Nephron (organoid): Measurements from ENCODE around the gene FSIP1.

Experiments used
- H3K27ac Mint-ChIP-seq, 3 experiments: 2 replicates each; pipeline ENCODE4 v1.8.0; 2020; ENCODE audit warnings: mixed read lengths in 3 of 3, mild to moderate bottlenecking in 2 of 3, moderate library complexity in 1 of 3
- H3K27me3 Mint-ChIP-seq: 2 replicates; pipeline ENCODE4 v1.8.0; 2021; ENCODE audit warnings: low read depth, mild to moderate bottlenecking, moderate library complexity, mixed read lengths
- H3K36me3 Mint-ChIP-seq: 2 replicates; pipeline ENCODE4 v1.8.0; 2020; ENCODE audit warnings: low read depth, mixed read lengths
- H3K4me1 Mint-ChIP-seq: 2 replicates; pipeline ENCODE4 v1.8.0; 2020; ENCODE audit warnings: mixed read lengths
- H3K4me3 Mint-ChIP-seq, 3 experiments: 2 replicates each; pipeline ENCODE4 v1.8.0; 2020; ENCODE audit warnings: mild to moderate bottlenecking in 3 of 3, mixed read lengths in 3 of 3, moderate library complexity in 2 of 3
- H3K9me3 Mint-ChIP-seq: 2 replicates; pipeline ENCODE4 v1.8.0; 2020; ENCODE audit warnings: mixed read lengths
- TF ChIP-seq, protein P1 (sequence below), 3 experiments: fragments of 200-600 bp; sonication (generic); IDR thresholded peaks; one replicate each; pipeline ENCODE4 v1.5.0; 2021; ENCODE audit warnings: antibody characterized with exemption in 3 of 3; ENCODE audit not compliant: unreplicated experiment in 3 of 3

FSIP1 gene

DNA sequence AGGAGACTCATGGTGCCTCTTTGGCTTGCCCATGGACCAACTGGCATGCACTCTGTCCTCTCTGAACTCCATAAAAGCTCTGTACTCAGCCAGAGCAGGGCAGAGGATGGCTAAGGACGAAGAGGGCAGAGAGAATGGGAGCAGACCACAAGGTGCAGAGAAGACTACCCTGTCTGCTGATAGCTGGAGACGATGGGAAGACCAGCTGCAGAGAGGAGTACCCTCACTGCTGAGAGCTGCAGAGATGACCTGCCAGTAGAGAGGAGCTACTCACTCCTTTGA lies 136.7 kb downstream of the FSIP1 start:
- no peak overlapping the region for H3K4me3 Mint-ChIP-seq
- H3K27ac Mint-ChIP-seq: no peak overlapping the region
- H3K4me1 Mint-ChIP-seq: peaks cover 25% of the 10 kb centered on the region
- H3K36me3 Mint-ChIP-seq: no peaks in the 10 kb centered on the region
- H3K9me3 Mint-ChIP-seq: no peaks in the 10 kb centered on the region
- peaks cover 7% of the 10 kb centered on the region for H3K27me3 Mint-ChIP-seq
- TF ChIP-seq, protein P1, sequence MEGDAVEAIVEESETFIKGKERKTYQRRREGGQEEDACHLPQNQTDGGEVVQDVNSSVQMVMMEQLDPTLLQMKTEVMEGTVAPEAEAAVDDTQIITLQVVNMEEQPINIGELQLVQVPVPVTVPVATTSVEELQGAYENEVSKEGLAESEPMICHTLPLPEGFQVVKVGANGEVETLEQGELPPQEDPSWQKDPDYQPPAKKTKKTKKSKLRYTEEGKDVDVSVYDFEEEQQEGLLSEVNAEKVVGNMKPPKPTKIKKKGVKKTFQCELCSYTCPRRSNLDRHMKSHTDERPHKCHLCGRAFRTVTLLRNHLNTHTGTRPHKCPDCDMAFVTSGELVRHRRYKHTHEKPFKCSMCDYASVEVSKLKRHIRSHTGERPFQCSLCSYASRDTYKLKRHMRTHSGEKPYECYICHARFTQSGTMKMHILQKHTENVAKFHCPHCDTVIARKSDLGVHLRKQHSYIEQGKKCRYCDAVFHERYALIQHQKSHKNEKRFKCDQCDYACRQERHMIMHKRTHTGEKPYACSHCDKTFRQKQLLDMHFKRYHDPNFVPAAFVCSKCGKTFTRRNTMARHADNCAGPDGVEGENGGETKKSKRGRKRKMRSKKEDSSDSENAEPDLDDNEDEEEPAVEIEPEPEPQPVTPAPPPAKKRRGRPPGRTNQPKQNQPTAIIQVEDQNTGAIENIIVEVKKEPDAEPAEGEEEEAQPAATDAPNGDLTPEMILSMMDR (IDR thresholded peaks at IDR 0.05; ENCODE audit: unreplicated experiment in 3 of 3): no peak

DNA sequence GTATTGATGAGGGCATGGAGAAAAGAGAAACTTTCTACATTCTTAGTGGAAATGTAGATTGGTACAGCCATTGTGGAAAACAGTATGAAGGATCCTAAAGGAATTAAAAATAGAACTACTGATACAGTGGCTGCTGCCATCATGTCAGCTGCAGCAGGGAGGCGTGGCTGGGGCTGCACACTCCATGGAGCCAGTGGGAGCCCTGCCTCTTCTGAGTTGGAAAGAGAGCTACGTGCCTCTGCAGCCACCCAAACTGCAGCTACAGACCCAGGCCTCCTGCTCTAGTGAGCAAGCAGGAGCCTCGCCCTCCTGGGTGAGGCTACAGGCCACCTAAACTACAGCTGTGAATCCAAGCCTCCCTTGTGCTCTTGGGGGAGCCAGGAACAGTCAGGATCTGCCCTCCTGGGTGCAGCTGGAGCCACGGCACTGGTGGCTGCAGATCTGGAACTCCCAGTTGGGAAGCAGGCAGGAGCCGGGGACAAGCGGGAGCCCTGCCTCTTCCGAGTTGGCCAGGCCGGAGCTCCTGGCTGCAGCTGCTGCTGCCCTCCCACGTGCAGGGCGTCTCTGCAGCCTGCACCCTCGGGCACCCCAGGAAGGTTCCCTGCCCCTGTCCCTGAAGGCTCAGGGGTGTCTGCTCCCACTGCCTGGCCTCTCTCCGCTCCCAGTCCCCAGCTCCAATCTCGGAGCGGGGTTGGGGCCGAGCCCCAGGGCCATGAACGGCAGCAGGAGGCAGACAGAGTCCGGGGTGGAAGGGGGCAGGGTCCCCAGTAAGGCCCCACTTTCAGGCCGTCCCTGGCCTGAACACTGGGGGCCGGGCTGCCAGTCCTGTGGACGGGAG lies 137.3 kb downstream of the FSIP1 start:
- Mint-ChIP-seq H3K27me3 (peaks cover 2% of the 10 kb centered on the region), H3K27ac (no peak overlapping the region), H3K4me3 (no peak overlapping the region)

DNA sequence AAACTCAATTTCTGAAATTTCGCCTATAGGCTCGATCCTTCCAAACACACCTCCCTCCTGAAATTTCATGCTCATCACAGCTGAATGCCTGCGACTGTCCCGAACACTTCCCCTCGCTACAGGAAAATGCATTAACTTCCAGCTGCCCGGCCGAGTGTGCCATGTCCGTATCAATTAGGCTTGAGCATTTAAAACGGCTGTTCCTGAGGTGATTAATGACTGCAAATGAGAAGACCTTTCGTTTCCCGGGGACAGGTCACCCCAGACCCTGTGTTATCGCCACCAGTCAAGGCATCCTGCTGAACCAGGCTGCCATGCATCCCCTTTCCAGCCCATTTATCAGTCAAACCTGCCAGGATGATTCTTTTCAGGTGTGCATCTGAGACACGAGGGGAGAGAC lies 138.5 kb downstream of the FSIP1 start:
- H3K9me3 Mint-ChIP-seq: no peaks in the 10 kb centered on the region
- H3K27ac Mint-ChIP-seq: peak overlapping the region in 1 of 3 experiments; percentile 22
- no peaks in the 10 kb centered on the region for H3K27me3 Mint-ChIP-seq
- no peaks in the 10 kb centered on the region for H3K36me3 Mint-ChIP-seq
- TF ChIP-seq, protein P1 (IDR thresholded peaks at IDR 0.05; ENCODE audit: unreplicated experiment in 3 of 3): no peak
- H3K4me3 Mint-ChIP-seq: peak overlapping the region in 1 of 3 experiments; percentile 3
- H3K4me1 Mint-ChIP-seq: peaks cover 25% of the 10 kb centered on the region

More for the DNA sequence above, 137.3 kb downstream of the FSIP1 start:
- Mint-ChIP-seq H3K36me3 (no peaks in the 10 kb centered on the region), H3K4me1 (peaks cover 25% of the 10 kb centered on the region), H3K9me3 (no peaks in the 10 kb centered on the region)
- TF ChIP-seq, protein P1 (IDR thresholded peaks at IDR 0.05; ENCODE audit: unreplicated experiment in 3 of 3): no peak

DNA sequence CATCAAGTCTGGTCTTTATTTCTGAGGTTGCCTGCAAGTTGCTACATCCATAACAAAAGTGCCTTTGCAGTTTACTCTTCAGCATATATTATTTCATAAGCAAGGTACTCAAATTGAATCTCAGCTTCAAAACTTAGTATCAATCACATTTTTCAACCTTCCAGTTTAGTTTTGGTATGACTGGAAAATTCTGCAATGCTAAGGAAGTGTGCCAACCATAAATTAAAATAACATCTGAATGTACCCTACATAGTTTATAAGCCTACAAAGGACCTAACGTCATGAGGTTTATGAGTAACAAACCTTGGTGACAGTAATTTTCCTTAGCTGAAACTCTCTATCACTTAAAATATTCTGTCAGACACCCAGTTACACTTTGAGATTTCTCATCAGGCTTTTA lies 138.9 kb downstream of the FSIP1 start:
- H3K4me1 Mint-ChIP-seq: peaks cover 25% of the 10 kb centered on the region

DNA sequence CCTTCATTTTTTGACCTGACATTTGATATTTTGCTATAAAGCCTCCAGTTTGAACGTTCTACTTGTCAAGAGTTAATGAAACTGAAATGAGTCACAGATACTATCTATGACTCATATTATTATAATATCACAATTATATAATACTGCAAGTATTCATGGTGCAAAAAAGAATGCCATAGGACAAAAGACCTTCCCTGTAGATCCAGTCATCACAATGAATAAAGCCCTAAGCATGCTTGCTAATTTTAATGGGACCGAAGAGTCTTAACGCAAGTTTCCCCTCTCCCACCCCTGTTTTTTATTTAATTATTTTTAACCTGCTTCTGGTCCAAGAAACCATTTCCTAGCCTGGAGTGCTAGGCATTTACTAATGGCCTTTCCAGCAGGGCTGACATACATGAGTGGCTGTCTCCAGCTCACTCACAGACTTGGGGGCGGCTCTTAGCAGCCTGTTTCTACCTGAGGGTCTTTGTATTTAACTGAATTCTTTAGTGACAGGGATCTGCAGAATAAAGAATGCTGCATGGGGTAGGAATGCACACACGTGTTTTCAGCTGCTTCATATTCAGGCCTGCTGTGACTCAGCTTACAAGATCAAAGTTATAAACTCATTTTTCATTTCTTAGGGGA lies 140.5 kb downstream of the FSIP1 start:
- H3K27ac Mint-ChIP-seq: peak overlapping the region in 1 of 3 experiments; percentile 37
- TF ChIP-seq, protein P1 (IDR thresholded peaks at IDR 0.05; ENCODE audit: unreplicated experiment in 3 of 3): no peak
- H3K27me3 Mint-ChIP-seq: no peaks in the 10 kb centered on the region
- no peak overlapping the region for H3K4me3 Mint-ChIP-seq
- peaks cover 25% of the 10 kb centered on the region for H3K4me1 Mint-ChIP-seq
- H3K9me3 Mint-ChIP-seq: no peaks in the 10 kb centered on the region
- H3K36me3 Mint-ChIP-seq: no peaks in the 10 kb centered on the region

More for the DNA sequence above, 138.9 kb downstream of the FSIP1 start:
- Mint-ChIP-seq H3K36me3 (no peaks in the 10 kb centered on the region), H3K9me3 (no peaks in the 10 kb centered on the region), H3K27me3 (no peaks in the 10 kb centered on the region), H3K27ac (no peak overlapping the region), H3K4me3 (no peak overlapping the region)
- TF ChIP-seq, protein P1 (IDR thresholded peaks at IDR 0.05; ENCODE audit: unreplicated experiment in 3 of 3): no peak
